HEK293 (cell line): Measurements from ENCODE around the gene STUB1.
A peak's percentile ranks its signal among the peaks of the same experiment; 100 is the strongest.

Experiments used
- AEBP2 ChIP-seq: fragments of 450-650 bp; formaldehyde crosslinking; IDR thresholded peaks from 2 replicates; pipeline ENCODE4 v1.5.1; 2016; ENCODE audit warnings: missing biosample characterization, missing genetic modification characterization, borderline replicate concordance
- BCL11B ChIP-seq: fragments of 450-650 bp; formaldehyde crosslinking; IDR thresholded peaks from 2 replicates; pipeline ENCODE4 v1.5.1; 2016; ENCODE audit warnings: low read depth, missing biosample characterization, missing genetic modification characterization
- EGR2 ChIP-seq: fragments of 450-650 bp; formaldehyde crosslinking; IDR thresholded peaks from 2 replicates; pipeline ENCODE4 v1.5.1; 2016; ENCODE audit warnings: low read depth, missing biosample characterization, missing genetic modification characterization
- GLIS1 ChIP-seq: fragments of 450-650 bp; formaldehyde crosslinking; IDR thresholded peaks from 2 replicates; pipeline ENCODE4 v1.5.1; 2016; ENCODE audit warnings: missing biosample characterization, missing genetic modification characterization
- GLIS2 ChIP-seq: fragments of 450-650 bp; formaldehyde crosslinking; IDR thresholded peaks from 2 replicates; pipeline ENCODE4 v1.5.1; 2016; ENCODE audit warnings: missing biosample characterization, missing genetic modification characterization
- HOXD13 ChIP-seq: sonication (generic); formaldehyde crosslinking; IDR thresholded peaks from 2 replicates; pipeline ENCODE4 v1.8.0; 2022; ENCODE audit warnings: missing genetic modification reagents, borderline replicate concordance
- OVOL3 ChIP-seq: fragments of 450-650 bp; formaldehyde crosslinking; IDR thresholded peaks from 2 replicates; pipeline ENCODE4 v1.5.1; 2016; ENCODE audit warnings: missing biosample characterization, missing genetic modification characterization
- PBX3 ChIP-seq: sonication (generic); formaldehyde crosslinking; IDR thresholded peaks from 2 replicates; pipeline ENCODE4 v1.8.1; 2022; ENCODE audit warnings: mild to moderate bottlenecking, moderate library complexity, missing genetic modification reagents
- PRDM4 ChIP-seq: fragments of 450-650 bp; formaldehyde crosslinking; IDR thresholded peaks from 2 replicates; pipeline ENCODE4 v1.5.1; 2017; ENCODE audit warnings: missing biosample characterization, missing genetic modification characterization
- PRDM6 ChIP-seq: fragments of 450-650 bp; formaldehyde crosslinking; IDR thresholded peaks from 2 replicates; pipeline ENCODE4 v1.5.1; 2017; ENCODE audit warnings: missing biosample characterization, missing genetic modification characterization
- SP2 ChIP-seq: fragments of 450-650 bp; formaldehyde crosslinking; IDR thresholded peaks from 2 replicates; pipeline ENCODE4 v1.5.1; 2016; ENCODE audit warnings: missing biosample characterization, missing genetic modification characterization
- ZBTB6 ChIP-seq: fragments of 450-650 bp; formaldehyde crosslinking; IDR thresholded peaks from 2 replicates; pipeline ENCODE4 v1.5.1; 2017; ENCODE audit warnings: missing biosample characterization, missing genetic modification characterization
- ZEB2 ChIP-seq: fragments of 450-650 bp; formaldehyde crosslinking; IDR thresholded peaks from 2 replicates; pipeline ENCODE4 v1.5.1; 2016; ENCODE audit warnings: missing biosample characterization, missing genetic modification characterization
- ZFHX2 ChIP-seq: fragments of 450-650 bp; formaldehyde crosslinking; conservative IDR thresholded peaks from 2 replicates; pipeline ENCODE4 v1.5.1; 2016; ENCODE audit warnings: missing biosample characterization, missing genetic modification characterization
- ZIC2 ChIP-seq: fragments of 450-650 bp; formaldehyde crosslinking; IDR thresholded peaks from 2 replicates; pipeline ENCODE4 v1.5.1; 2016; ENCODE audit warnings: missing biosample characterization, missing genetic modification characterization
- ZNF169 ChIP-seq: fragments of 450-650 bp; formaldehyde crosslinking; IDR thresholded peaks from 2 replicates; pipeline ENCODE4 v1.5.1; 2016; ENCODE audit warnings: missing biosample characterization, missing genetic modification characterization
- ZNF223 ChIP-seq: fragments of 450-650 bp; formaldehyde crosslinking; IDR thresholded peaks from 2 replicates; pipeline ENCODE4 v1.5.1; 2016; ENCODE audit warnings: missing biosample characterization, missing genetic modification characterization
- ZNF266 ChIP-seq: fragments of 450-650 bp; formaldehyde crosslinking; IDR thresholded peaks from 2 replicates; pipeline ENCODE4 v1.5.1; 2016; ENCODE audit warnings: missing biosample characterization, missing genetic modification characterization, low read depth
- ZNF311 ChIP-seq: fragments of 450-650 bp; formaldehyde crosslinking; IDR thresholded peaks from 2 replicates; pipeline ENCODE4 v1.5.1; 2017; ENCODE audit warnings: missing biosample characterization, missing genetic modification characterization, borderline replicate concordance
- ZNF341 ChIP-seq: fragments of 450-650 bp; formaldehyde crosslinking; IDR thresholded peaks from 2 replicates; pipeline ENCODE4; 2016; ENCODE audit warnings: low read depth, missing biosample characterization, missing genetic modification characterization
- ZNF350 ChIP-seq: fragments of 450-650 bp; formaldehyde crosslinking; IDR thresholded peaks from 2 replicates; pipeline ENCODE4 v1.5.0; 2017; ENCODE audit warnings: missing biosample characterization, mild to moderate bottlenecking, missing genetic modification characterization
- ZNF426 ChIP-seq: fragments of 450-650 bp; formaldehyde crosslinking; IDR thresholded peaks from 2 replicates; pipeline ENCODE4 v1.5.1; 2017; ENCODE audit warnings: missing biosample characterization, missing genetic modification characterization, mild to moderate bottlenecking, inconsistent platforms, moderate library complexity
- ZNF510 ChIP-seq: fragments of 450-650 bp; formaldehyde crosslinking; IDR thresholded peaks from 2 replicates; pipeline ENCODE4 v1.5.1; 2018; ENCODE audit warnings: mild to moderate bottlenecking, missing genetic modification characterization, missing biosample characterization; ENCODE audit not compliant: insufficient replicate concordance
- ZNF549 ChIP-seq: fragments of 450-650 bp; IDR thresholded peaks from 2 replicates; pipeline ENCODE4 v1.5.1; 2018; ENCODE audit warnings: missing biosample characterization, missing genetic modification characterization, mild to moderate bottlenecking, inconsistent platforms, moderate library complexity
- ZNF596 ChIP-seq: fragments of 450-650 bp; IDR thresholded peaks from 2 replicates; pipeline ENCODE4 v1.5.0; 2018; ENCODE audit warnings: missing biosample characterization, mild to moderate bottlenecking, missing genetic modification characterization, moderate library complexity
- ZNF610 ChIP-seq: fragments of 450-650 bp; formaldehyde crosslinking; IDR thresholded peaks from 2 replicates; pipeline ENCODE4 v1.5.1; 2016; ENCODE audit warnings: missing biosample characterization, missing genetic modification characterization, borderline replicate concordance
- ZNF76 ChIP-seq: fragments of 450-650 bp; formaldehyde crosslinking; IDR thresholded peaks from 2 replicates; pipeline ENCODE4; 2016; ENCODE audit warnings: low read depth, missing biosample characterization, missing genetic modification characterization, borderline replicate concordance
- ZNF791 ChIP-seq: fragments of 450-650 bp; formaldehyde crosslinking; IDR thresholded peaks from 2 replicates; pipeline ENCODE4 v1.5.1; 2016; ENCODE audit warnings: missing biosample characterization, missing genetic modification characterization
- ZNF837 ChIP-seq: fragments of 450-650 bp; formaldehyde crosslinking; IDR thresholded peaks from 2 replicates; pipeline ENCODE4 v1.5.1; 2016; ENCODE audit warnings: missing biosample characterization, missing genetic modification characterization
- ZSCAN4 ChIP-seq: fragments of 450-650 bp; formaldehyde crosslinking; IDR thresholded peaks from 2 replicates; pipeline ENCODE4 v1.5.1; 2017; ENCODE audit warnings: missing biosample characterization, missing genetic modification characterization
- ZXDB ChIP-seq: fragments of 450-650 bp; formaldehyde crosslinking; IDR thresholded peaks from 2 replicates; pipeline ENCODE4 v1.5.1; 2016; ENCODE audit warnings: missing biosample characterization, missing genetic modification characterization

Gene STUB1

GRCh38 chr16:721765-722540 lies 41.7 kb downstream of the STUB1 start (continued):
- TF ChIP-seq GLIS2: peak; percentile 20; the same call in 1 of the 2 replicates
- no peak for TF ChIP-seq PRDM4 (tag by site-specific recombination)
- TF ChIP-seq BCL11B (tag by site-specific recombination): 0 out of 2 replicates have a peak, but pooled peaks have one; percentile 28
- no peak for TF ChIP-seq ZNF426 (tag by site-specific recombination)
- no peak for TF ChIP-seq ZNF510 (tag by site-specific recombination)
- no peak for TF ChIP-seq ZNF350 (tag by site-specific recombination)
- TF ChIP-seq ZNF76: no peak
- no peak for TF ChIP-seq ZNF610 (tag by site-specific recombination)
- no peak for TF ChIP-seq HOXD13
- TF ChIP-seq ZNF311 (tag by site-specific recombination): no peak
- TF ChIP-seq EGR2 (tag by site-specific recombination): peak; percentile 74
- no peak for TF ChIP-seq AEBP2 (tag by site-specific recombination)
- TF ChIP-seq ZSCAN4 (tag by site-specific recombination): no peak
- no peak for TF ChIP-seq ZNF837
- TF ChIP-seq ZIC2: peak; percentile 81
- no peak for TF ChIP-seq ZNF791 (tag by site-specific recombination)
- TF ChIP-seq ZNF169 (tag by site-specific recombination): no peak
- no peak for TF ChIP-seq ZXDB
- no peak for TF ChIP-seq ZNF596 (tag by site-specific recombination)
- TF ChIP-seq OVOL3: no peak
- no peak for TF ChIP-seq PBX3
- peak; percentile 49; the same call in 1 of the 2 replicates for TF ChIP-seq GLIS1 (tag by site-specific recombination)
- TF ChIP-seq ZNF223 (tag by site-specific recombination): no peak
- no peak for TF ChIP-seq ZBTB6 (tag by site-specific recombination)
- TF ChIP-seq ZNF549: no peak
- peak; percentile 49 for TF ChIP-seq ZNF341 (tag by site-specific recombination)
- no peak for TF ChIP-seq PRDM6 (tag by site-specific recombination)
- TF ChIP-seq ZFHX2 (tag by site-specific recombination): peak; percentile 79
- 0 out of 2 replicates have a peak, but pooled peaks have one; percentile 35 for TF ChIP-seq ZEB2 (tag by site-specific recombination)
- TF ChIP-seq SP2: peak; percentile 32; the same call in 1 of the 2 replicates
- no peak for TF ChIP-seq ZNF266
